Activated T-cell treated with anti-CD3 and anti-CD28 coated beads for 48 hours (primary cell): ENCODE results near the gene KDM5C.

ENCODE experiments used
- DNase-seq: peaks from one replicate; pipeline ENCODE4 v3.0.0-alpha.2; 2020; ENCODE audit warnings: low read depth

Gene KDM5C

DNA sequence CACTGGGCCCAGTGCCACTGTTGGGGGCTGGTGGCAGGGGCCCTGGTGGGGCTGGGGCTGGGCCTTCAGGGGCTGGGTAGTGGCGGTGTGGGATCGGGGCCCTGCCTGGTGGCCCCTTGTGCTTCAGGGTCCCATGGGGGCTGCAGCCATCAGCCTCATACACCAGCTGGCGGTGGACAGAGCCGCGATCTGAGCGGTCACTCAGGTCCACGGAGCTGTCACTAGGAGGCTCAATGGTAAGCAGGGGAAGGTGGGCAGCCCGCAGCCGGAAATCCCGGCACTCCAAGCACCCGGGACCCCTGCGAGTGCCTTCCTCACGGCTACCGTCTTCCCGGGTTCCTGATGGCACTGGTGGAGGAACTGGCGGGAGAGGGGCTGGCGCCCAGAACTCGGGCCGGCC lies 25.5 kb upstream of the KDM5C start:
- no peak for DNase-seq

DNA sequence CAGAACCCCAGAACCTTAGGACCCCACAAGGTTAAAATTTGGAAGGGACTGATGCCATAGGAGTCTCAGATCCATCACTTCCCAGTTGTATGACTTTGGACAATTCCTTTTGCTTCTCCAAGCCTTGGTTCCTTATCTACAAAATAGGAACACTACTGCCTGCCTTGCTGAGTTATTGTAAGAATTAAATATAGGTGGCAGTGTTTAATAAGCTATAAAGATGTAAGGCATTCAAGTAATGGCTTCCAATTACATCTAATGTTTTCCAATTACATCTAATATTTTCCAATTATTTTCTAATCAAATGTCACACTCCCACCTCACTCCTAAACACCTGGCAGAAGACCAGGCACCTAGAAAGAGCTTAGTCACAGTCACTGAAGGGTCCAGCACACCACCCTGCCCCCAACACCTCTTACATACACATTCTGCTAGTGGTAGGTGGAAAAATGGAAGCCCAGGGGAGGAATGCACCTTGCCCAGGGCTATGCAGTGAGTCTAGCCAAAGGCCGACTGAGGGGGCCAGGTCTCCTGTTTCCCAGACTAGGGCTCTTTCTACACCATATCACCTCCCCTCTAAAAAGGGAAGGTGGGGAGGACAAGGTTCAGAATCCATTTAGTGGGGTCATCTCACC lies 24.5 kb upstream of the KDM5C start:
- no peak for DNase-seq

DNA sequence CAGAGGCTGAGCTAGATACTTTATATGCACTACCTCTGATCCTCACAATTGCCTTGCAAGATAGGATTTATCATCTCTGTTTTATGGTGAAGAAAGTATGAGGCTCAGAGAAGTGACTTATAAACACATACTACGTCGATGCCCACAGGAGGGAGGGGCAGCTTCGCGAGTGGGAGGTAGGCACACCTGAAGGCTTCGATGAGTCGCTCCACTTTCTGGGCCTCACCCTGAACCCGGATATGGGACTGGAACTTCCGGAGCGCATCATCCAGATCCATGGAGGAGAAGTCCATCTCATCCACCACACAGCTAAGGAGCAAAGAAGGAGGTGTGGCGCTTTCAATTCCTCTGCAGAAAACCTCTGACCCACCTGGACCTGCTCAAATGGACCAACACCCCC lies 22.9 kb upstream of the KDM5C start:
- no peak for DNase-seq

DNA sequence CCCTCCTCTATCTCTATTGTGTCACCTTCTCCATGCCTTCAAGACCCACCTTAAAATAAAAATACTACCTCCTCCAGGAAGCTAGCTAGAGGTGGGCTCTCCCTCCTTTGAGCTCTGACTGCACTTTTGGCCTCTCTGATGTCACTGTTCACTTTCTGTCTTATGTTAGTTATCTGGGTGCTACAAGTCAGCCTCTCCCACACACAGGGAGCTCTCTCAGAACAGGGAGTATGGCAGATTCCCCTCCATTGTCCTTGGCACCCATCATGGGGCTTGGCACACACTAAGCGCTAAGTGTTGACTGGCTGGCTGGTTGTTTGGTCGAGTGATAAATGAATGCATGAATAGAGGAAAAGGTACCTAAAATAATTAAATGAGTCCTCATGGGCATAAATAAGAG lies 21.2 kb upstream of the KDM5C start:
- no peak for DNase-seq

DNA sequence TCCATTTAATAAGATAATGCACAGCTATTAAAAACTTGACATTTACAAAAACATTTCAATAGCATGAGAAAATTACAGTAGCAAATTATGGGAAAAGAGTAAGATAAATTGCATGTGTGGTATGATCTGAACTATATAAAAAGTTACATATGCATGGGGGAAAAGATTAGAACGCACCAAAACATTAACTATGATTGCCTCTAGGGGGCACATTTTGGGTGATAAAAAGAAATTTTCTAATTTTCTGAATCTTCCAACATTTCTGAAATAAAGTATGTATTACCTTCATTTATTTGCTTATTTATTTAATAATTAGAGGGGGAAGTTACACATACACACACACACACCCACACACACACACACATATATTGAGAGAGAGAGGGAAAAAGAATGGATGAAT lies 19.6 kb upstream of the KDM5C start:
- no peak for DNase-seq

DNA sequence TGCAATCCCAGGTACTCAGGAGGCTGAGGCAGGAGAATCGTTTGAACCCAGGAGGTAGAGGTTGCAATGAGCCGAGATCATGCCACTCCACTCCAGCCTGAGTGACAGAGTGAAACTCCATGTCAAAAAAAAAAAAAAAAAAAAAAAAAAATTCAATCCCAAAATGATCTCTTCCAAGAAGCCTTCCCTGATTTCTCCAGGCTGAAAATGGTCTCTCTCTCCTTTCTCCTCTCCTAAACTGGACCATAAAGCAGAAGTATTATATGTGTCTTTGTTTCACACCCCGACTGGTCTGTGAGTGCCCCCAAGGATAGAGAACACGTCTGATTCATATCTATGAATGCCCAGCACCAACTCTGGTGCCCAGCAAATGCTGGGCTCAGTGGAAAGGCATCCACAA lies 17.3 kb upstream of the KDM5C start:
- DNase-seq, result no peak

DNA sequence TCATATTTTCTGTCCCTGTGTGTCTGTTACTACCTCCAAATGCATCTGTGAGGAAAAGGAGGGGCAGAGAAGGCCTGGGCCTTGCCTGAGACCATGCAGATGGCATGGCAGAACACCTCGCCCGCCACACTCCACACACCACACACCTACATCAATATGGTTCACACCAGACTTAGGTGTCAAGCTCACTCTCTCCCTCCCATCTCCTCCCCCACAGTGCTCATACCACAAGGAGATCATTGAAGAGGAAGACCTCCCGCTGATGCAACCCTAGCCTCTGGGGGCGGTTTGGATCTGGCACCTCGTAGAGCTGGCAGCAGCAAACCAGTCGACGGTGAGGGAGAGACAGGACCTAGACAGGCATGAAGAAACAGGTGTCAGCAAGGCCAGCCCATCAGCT lies 16.6 kb upstream of the KDM5C start:
- DNase-seq, result no peak

DNA sequence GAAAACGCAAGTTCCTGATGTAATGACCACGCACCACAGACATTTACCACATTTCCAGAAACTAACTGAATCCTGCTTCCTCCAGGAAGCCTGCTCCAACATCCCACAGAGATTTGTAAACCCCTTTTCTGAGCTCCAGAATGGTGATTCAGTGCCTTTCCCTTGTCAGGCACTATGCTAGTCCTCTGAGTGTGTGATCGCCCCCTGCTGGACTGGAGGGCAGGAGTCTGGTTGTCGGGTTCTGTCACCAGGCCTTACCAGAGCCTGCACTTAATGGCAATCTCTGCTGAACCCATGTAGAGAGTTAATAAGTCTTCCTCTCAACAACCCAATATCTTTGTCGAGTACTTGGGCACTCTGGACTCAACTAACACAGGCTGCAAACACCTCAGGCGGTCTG lies 14.5 kb upstream of the KDM5C start:
- peak; percentile 44 for DNase-seq

DNA sequence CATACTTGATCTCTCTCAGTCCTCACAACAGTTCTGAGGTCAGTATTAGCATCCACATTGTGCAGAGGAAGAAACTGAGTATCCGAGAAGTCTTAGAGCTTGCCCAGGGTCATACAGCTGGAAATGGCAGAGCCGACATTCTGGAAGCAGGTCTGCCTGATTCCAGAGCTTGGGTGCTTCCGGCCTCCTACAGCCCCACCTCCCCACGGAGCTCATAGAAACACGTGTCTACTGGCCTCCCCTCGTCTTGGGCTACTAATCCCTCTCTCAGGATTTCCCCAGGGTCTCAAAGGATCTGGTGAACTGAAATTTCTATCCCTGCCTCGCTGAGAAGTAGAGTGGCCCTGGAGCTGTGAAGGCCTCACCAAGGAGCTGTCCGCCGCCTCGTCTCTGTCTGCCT lies 12.0 kb upstream of the KDM5C start:
- no peak for DNase-seq

DNA sequence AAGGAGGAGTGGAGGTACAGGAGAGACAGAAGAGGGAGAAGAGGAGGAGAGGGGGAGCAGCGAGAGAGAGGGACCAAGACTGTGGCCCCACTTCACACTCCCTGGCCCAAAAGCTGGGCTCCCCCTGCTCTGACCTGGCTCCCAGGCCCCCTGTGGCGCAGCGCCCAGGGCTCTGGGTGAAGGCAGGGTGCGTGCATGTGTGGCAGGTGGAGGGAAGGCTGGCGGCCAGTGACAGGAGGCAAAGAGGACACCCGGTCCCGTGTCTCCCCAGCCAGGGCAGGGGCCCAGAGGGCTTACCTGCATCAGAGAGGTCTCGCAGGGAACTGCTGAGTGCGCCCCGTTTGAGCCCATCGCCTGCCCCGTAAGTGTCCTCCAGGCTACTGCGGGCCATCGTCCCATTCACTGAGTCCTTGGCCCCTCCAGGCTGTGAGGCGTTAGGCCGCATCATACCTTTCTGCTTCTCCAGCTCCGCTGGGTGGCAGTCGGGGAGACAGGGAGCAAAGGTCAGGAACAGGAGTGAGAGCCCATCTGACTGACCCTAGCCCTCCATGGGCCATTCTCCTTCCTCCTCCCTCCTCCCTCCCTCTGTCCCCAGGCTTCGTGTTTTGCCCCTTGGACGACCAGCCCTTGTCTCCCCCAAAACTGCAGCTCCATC lies 11.1 kb upstream of the KDM5C start:
- DNase-seq, result no peak

DNA sequence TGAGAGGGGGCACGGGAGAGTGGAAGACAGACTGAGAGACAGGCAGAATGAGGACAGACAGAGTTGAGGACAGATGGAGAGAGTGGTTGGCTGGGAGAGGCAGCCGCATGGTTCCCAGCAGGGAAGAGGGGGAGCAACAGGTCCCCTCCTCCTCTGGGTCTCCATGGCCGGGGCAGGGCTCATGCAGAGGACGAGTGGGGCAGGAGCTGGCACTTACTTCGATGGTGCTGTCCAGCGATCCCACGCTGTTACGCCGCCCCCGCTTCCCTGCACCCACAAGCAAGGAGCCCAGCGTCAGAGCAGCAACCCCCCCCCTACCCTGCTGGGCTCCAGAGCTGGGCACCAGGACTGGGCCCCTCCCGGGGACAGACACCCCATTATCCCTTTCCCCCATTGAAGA lies 10.6 kb upstream of the KDM5C start:
- DNase-seq, result no peak

DNA sequence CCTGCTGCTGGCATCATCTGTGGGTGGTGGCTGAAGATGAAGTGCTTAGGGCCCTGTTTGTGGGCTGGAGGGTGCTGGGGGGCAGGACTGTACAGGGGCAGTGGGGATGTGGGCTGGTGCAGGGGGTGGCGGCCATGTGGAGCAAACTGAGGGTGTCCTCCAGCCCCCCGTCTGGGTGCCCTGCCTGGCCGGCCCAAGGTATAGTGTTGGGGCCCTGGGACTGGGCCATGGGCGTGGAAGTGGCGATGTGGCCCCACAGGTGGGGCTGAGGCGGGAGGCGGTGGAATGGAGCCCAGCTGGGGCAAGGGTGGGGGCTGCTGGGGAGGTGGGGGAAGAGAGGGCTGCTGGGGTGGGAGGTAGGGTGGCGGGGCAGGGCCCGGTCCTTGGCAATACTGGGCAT lies 9.5 kb upstream of the KDM5C start:
- DNase-seq, result no peak

DNA sequence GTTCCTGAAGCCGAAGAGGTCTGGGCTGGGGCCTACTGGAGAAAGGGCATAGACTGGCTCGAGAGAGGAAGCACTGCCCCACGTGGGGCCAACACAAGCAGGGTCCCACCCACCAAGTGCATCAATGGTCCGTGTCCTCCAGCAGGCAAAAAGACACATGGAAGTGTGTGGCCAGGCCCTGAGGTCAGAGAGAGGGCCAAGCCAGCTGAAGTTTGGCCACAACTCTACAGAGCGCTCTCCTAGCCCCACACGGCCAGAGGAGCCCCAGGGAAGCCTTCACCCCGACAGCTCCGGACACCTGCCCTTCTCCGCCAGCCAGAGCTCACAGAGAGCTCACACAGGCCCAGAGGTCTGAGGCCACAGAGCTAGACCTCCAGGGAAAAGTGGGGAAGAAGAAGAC lies 8.5 kb upstream of the KDM5C start:
- no peak for DNase-seq

DNA sequence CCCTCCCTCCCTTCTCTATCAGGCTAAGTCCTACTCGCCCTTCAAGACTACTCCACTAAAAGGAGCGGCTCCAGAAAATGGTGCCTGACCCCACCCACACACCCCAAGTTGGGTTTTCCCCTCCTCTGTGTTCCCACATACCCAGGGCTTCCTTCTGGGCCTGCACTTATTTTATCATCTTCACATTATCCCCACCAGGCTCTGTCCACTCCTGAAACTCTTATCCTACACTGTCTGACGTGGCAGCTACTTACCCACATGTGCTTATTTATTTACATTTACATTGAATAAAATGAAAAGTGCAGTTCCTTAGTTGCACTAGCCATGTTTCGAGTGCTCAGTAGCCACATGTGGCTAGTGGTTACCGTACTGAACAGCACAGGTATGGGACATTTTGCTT lies 5.1 kb upstream of the KDM5C start:
- no peak for DNase-seq

DNA sequence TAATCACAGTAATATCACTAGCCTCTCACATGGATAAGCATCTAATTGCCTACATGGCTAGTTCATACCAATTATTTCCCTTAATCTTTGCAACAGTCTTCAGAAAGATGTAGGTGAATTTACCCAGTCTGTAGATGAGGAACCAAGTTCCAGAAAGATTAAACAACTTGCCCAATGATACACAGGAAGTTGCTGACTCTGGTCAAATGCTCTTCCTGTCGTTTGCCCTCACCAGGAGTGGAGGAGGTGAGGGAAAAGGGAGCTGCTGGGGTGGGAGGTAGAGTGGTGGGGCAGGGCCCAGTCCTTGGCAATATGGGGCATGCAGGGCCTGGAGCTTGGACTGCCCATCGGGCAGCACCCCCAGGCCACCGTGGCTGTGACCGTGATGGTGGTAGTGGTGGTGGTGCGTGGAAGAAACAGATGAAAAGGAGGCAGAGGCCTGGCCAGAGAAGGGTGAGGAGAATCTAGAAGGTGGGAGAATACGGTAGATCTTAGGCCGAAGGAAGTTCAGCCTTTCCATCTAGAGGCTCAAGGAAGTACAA lies 2.3 kb upstream of the KDM5C start:
- DNase-seq, result no peak

DNA sequence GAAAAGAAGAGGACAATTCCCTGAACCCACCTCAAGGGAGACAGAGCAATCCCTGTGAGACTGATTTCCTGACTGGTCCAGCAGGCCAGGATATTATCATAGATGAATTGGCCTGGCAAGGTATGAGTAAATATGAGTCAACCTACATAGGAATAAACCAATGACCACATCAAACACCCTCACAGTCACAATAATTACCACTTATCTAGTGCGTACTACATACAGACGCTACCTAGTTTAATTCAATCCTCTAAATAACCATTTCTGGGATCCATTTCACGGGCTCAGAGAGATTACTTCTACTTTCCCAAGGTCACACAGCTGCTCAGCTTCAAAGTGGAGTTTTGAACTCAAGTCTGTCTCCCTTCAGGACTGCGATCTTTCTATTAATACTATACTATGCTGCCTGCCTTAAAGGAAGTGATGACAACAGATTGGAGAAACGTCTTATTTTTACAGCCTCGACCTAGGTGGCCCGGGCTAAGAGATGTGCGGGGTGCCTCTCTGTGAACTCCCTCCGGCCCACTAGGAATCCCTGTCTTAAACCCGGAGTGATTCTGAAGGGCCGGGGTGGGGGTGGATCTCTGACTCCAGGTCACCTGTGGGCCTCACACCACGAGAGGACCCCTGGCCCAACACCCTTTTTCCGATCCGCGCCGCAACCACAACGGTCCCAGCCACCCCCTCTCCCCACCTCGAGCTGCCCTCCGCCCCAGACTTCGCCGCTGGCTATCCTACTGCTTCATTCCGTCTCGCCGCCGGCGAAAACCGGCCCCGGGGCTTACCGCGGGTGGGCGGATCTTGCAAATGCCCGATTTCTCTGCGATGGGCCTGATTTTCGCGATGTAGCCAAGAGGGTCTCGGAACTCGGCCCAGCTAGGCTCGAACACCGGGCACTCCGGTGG lies 800 bp downstream of the KDM5C start:
- DNase-seq, result no peak

DNA sequence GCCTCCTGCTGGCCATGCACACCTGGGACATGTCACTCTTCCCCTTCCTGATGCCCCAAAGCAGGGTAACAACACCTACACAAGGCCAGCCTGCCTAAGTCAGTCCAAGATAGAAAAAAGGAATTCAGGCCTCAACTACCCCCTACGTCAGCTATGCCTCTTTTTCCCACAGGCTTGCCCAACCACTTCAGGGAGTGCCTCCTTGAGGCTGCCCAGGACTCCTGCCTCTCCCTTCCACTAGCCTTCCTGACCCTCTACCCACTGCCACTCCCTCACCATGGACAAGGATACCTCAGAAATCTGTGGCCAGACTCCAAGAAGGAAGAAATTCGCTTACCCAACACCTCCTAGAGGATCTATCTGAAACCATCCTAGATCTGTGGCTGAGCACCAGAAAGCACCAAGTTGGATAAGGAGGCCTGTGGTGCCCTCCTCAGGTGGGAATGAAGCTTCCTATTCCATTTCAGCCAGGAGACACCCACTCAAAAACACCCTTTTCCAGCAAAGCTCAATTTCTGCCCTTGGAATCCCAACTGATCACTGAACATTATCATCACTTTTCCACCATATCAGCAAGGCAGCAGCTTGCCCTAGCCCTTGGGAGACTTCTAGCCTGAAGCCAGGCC lies 1.8 kb downstream of the KDM5C start:
- no peak for DNase-seq

DNA sequence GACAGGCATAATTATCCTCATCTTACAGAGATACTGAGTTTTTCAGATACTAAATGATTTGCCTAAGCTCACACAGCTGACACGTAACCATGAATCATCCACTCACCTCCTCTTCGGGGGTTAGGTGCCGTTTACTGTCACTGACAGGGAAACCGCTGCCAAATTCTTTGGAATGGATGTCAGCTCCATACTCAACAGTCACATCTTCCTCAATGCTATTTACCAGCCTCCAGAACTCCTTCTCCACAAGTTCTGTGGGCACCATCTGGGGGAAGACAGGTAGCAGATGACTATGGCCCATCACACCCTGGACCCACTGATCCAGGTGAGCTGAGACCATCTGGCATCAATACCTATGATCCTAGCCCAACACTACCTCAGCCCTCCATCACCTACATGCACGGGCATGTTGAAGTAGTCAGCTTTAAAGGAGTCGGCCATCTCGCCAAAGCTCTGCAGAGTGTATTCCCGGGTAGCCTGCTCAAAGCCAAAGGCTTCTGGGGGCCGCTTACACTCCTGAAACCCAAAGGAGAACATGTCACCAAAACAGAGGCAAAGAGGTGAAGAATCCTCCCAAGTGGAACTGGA lies 13.5 kb downstream of the KDM5C start:
- DNase-seq, result no peak

DNA sequence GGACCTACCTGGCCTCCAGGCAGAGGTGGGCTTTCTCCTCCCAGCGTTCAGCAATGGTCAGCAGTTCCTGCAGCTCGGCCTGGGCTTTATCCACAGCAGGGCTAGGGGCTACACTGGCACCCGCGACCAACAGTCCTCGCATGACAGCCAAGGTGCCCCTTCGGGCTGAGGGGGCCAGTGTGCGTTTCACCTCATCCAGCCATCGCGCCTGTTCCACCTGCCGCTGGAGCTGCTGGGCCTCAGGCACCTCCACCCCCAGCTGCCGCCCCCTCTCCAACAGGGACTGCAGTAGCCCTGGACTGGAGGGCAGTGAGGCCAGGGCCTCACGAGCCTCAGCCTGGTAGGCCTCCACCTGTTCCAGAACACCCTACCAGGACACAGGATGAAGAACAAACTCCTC lies 28.3 kb downstream of the KDM5C start:
- no peak for DNase-seq

DNA sequence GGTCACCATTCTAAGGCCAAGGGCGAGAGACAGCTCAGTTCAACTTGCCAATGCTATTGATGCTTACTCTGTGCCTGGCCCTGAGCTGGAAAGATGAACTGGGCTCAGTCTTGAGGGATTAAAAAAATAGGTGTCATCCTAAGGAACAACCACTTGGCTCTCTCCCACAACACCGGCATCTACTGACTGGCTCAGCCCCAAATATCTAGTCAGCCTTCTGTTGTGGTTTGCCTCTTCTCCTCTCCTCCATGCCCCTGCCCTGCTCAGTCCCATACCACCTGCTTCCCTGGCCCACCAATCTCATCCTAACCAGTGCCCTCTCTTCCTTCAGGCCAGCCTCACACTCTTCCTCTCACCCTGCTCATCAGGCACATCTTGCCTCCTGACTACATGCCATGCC lies 29.6 kb downstream of the KDM5C start:
- DNase-seq, result no peak

DNA sequence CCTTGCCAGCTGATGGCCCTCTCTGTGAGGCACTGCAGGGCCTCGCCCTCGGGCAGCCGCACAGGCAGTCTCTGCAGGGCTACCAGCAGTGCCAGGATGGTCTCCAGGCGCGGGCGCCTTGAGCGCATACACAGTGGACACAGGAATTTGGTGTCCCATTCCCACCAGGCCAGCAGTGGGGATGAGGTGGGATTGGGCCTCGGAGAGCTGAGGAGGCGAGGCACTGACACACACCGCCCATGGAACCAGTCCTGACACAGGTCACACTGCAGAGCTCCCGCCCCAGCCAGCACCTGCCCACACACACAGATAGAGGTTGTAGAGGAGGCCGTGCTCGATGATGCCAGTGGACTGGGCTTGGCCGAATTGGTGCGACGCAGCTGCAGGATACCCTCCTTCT lies 30.7 kb downstream of the KDM5C start:
- DNase-seq, result no peak

DNA sequence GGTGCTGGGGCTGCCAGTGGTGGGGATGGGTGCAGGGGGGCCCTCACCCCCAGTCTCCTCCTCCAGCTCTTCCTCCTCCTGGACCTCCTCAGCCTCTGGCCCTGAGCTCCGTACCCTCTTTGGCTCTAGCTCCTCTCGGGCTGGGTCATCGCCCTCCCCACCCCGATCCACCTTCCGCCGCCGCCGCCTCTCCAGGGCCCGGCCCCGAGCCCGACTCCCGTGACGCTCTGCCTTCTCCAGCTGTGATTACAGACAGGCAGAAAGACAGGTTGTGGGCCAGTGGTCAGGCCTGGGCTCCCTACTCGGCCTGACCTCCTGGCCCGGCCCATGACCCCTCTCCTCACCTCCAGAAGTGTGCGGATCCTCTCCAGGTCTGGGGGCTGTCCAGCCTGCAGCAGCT lies 31.9 kb downstream of the KDM5C start:
- DNase-seq, result no peak
